ENCODE results near the gene HIPK4.

The HIPK4 gene

DNA sequence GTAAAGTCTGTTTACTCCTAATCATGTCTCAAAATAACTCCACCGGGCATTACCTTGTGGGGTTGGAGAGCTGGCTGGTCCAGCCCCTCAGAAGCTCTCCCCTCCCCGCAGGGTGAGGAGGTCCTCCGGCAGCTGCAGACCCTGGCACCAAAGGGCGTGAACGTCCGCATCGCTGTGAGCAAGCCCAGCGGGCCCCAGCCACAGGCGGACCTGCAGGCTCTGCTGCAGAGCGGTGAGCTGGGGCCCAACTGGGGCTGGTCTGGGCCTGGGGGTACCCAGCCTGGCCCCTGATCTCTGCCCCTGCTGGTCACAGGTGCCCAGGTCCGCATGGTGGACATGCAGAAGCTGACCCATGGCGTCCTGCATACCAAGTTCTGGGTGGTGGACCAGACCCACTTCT is 20.2 kb downstream of the HIPK4 start:
- Histone ChIP-seq H3K36me3 (ENCODE audit: insufficient read depth, low read length) (no peaks in the 10 kb centered on the region), H3K79me2 (ENCODE audit: insufficient read depth, low read length) (no peaks in the 10 kb centered on the region), H3K4me3 (ENCODE audit: low read length, poor library complexity, severe bottlenecking) (no peak overlapping the region), H3F3A (ENCODE audit: low read depth) (0 out of 2 replicates have a peak, but pooled peaks cover 3% of the 10 kb centered on the region), H4K20me1 (ENCODE audit: insufficient read depth, low read length, poor library complexity, severe bottlenecking) (no peaks in the 10 kb centered on the region), H3K4me1 (ENCODE audit: insufficient read depth, low read length, poor library complexity, severe bottlenecking) (peaks cover 4% of the 10 kb centered on the region), H2AFZ (ENCODE audit: low read length) (no peak overlapping the region), H3K9me3 (ENCODE audit: insufficient read depth, low read depth, low read length) (no peaks in the 10 kb centered on the region), H3K27me3 (ENCODE audit: insufficient read depth, low read length, poor library complexity, severe bottlenecking) (no peaks in the 10 kb centered on the region), H3K9me2 (replicated peaks; ENCODE audit: low read depth, low read length) (no peaks in the 10 kb centered on the region), H3K9ac (ENCODE audit: low read depth, low read length, poor library complexity, severe bottlenecking) (no peak overlapping the region), H3K4me2 (ENCODE audit: low read depth, low read length, poor library complexity, severe bottlenecking) (no peak overlapping the region)
- TF ChIP-seq EZH2phosphoT487 (IDR thresholded peaks at IDR 0.05; ENCODE audit: borderline replicate concordance), result no peak
- TF ChIP-seq, protein P1, sequence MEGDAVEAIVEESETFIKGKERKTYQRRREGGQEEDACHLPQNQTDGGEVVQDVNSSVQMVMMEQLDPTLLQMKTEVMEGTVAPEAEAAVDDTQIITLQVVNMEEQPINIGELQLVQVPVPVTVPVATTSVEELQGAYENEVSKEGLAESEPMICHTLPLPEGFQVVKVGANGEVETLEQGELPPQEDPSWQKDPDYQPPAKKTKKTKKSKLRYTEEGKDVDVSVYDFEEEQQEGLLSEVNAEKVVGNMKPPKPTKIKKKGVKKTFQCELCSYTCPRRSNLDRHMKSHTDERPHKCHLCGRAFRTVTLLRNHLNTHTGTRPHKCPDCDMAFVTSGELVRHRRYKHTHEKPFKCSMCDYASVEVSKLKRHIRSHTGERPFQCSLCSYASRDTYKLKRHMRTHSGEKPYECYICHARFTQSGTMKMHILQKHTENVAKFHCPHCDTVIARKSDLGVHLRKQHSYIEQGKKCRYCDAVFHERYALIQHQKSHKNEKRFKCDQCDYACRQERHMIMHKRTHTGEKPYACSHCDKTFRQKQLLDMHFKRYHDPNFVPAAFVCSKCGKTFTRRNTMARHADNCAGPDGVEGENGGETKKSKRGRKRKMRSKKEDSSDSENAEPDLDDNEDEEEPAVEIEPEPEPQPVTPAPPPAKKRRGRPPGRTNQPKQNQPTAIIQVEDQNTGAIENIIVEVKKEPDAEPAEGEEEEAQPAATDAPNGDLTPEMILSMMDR (conservative IDR thresholded peaks at IDR 0.05; ENCODE audit: low read length), result no peak

DNA sequence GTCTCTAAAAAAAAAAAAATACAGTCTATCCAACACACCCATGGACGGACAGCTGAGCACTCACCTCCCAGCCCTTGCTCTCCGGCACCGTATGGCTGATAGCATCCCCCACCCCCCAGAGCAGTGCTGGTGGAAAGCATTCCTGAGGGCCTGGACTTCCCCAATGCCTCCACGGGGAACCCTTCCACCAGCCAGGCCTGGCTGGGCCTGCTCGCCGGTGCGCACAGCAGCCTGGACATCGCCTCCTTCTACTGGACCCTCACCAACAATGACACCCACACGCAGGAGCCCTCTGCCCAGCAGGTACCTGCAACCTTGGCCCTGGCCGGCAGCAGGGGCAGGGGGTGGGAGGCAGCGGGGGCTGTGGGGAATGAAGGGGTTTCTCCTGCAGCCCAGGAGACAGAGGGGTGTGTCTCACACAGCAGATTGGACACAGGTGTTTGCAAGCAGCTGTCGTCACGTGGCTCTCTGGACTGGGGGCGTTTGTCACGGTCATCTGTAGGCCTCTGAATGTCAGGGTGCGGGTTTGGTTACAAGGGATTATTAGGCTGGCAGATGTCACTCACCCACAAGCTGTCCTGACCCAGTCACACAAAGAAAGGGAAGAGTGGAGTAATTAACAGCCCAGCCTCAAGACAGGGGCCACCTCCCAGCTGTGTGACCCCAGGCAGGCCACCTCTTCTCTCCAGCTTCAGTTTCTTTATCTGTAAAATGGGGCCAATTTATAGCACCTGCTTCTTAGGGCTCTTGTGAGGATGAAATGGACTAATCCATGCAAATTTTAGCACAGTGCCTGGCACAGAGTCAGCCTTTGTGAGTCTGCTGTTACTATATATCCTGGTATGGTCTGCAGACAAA is 22.2 kb downstream of the HIPK4 start:
- Histone ChIP-seq H3K9me2 (replicated peaks; ENCODE audit: low read depth, low read length) (no peaks in the 10 kb centered on the region), H3K4me1 (ENCODE audit: insufficient read depth, low read length, poor library complexity, severe bottlenecking) (peaks cover 13% of the 10 kb centered on the region), H3K27me3 (ENCODE audit: insufficient read depth, low read length, poor library complexity, severe bottlenecking) (no peaks in the 10 kb centered on the region), H3K36me3 (ENCODE audit: insufficient read depth, low read length) (no peaks in the 10 kb centered on the region), H3K9ac (ENCODE audit: low read depth, low read length, poor library complexity, severe bottlenecking) (no peak overlapping the region), H3K9me3 (ENCODE audit: insufficient read depth, low read depth, low read length) (no peaks in the 10 kb centered on the region), H4K20me1 (ENCODE audit: insufficient read depth, low read length, poor library complexity, severe bottlenecking) (no peaks in the 10 kb centered on the region), H3K4me3 (ENCODE audit: low read length, poor library complexity, severe bottlenecking) (no peak overlapping the region), H3F3A (ENCODE audit: low read depth) (0 out of 2 replicates have a peak, but pooled peaks cover 6% of the 10 kb centered on the region), H2AFZ (ENCODE audit: low read length) (no peak overlapping the region), H3K4me2 (ENCODE audit: low read depth, low read length, poor library complexity, severe bottlenecking) (no peak overlapping the region), H3K79me2 (ENCODE audit: insufficient read depth, low read length) (no peaks in the 10 kb centered on the region)
- TF ChIP-seq EZH2phosphoT487 (IDR thresholded peaks at IDR 0.05; ENCODE audit: borderline replicate concordance), result no peak
- TF ChIP-seq, protein P1 (conservative IDR thresholded peaks at IDR 0.05; ENCODE audit: low read length), result no peak

DNA sequence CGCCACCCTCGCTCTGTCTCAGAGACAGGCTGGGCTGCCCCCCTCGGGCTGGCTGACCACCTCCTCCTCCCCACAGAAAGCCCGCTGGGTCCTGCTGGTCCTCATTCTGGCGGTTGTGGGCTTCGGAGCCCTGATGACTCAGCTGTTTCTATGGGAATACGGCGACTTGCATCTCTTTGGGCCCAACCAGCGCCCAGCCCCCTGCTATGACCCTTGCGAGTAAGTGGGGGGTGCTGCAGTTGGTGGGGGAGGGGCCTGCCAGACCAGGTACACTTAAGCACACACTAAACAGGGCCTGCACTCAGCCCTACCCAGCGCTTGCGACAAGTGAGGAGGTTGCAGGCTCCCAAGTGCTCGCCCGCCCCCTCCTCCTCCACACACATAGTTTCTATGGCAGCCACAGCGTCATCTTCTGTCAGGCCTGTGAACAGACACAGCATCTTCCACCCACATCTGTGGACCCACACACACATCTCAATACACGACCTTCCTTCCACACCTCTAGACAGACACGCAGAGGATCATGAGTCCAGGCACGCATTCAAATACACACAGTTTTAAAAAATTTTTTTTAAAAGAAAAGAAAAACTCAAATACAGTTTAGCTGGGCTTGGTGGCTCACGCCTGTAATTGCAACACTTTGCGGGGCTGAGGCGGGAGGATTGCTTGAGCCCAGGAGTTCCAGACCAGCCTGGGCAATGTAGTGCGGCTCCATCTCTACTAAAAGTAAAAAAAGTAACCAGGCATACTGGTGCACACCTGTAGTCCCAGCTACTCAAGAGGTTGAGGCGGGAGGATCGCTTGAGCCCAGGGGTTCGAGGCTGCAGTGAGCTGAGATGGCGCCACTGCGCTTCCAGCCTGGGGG is 23.1 kb downstream of the HIPK4 start:
- Histone ChIP-seq H3K4me1 (ENCODE audit: insufficient read depth, low read length, poor library complexity, severe bottlenecking) (peaks cover 22% of the 10 kb centered on the region), H4K20me1 (ENCODE audit: insufficient read depth, low read length, poor library complexity, severe bottlenecking) (no peaks in the 10 kb centered on the region), H2AFZ (ENCODE audit: low read length) (no peak overlapping the region), H3K79me2 (ENCODE audit: insufficient read depth, low read length) (no peaks in the 10 kb centered on the region), H3K27me3 (ENCODE audit: insufficient read depth, low read length, poor library complexity, severe bottlenecking) (no peaks in the 10 kb centered on the region), H3K9me2 (replicated peaks; ENCODE audit: low read depth, low read length) (no peaks in the 10 kb centered on the region), H3K9ac (ENCODE audit: low read depth, low read length, poor library complexity, severe bottlenecking) (no peak overlapping the region), H3K36me3 (ENCODE audit: insufficient read depth, low read length) (no peaks in the 10 kb centered on the region), H3K9me3 (ENCODE audit: insufficient read depth, low read depth, low read length) (no peaks in the 10 kb centered on the region), H3K4me3 (ENCODE audit: low read length, poor library complexity, severe bottlenecking) (no peak overlapping the region), H3K4me2 (ENCODE audit: low read depth, low read length, poor library complexity, severe bottlenecking) (no peak overlapping the region), H3F3A (ENCODE audit: low read depth) (0 out of 2 replicates have a peak, but pooled peaks cover 7% of the 10 kb centered on the region)
- TF ChIP-seq, protein P1 (conservative IDR thresholded peaks at IDR 0.05; ENCODE audit: low read length), result no peak
- TF ChIP-seq EZH2phosphoT487 (IDR thresholded peaks at IDR 0.05; ENCODE audit: borderline replicate concordance), result no peak
